Stimulated activated CD8-positive, alpha-beta memory T cell treated with anti-CD3 and anti-CD28 coated beads, Interleukin-15, amount 100 ng/mL, for 1 hour (primary cell): ENCODE data around the gene SDK1.
"Not testable (repeated sequence)": the region's sequence is repeated elsewhere in the genome, so short reads cannot be mapped to it uniquely, and the experiment has no call there.

Experiments used
- DNase-seq: peaks from one replicate; pipeline ENCODE4 v3.0.0-alpha.2; 2020; ENCODE audit warnings: low read depth

Gene SDK1

GRCh38 chr7:3916146-3916545 lies 615.1 kb downstream of the SDK1 start:
- no peak for DNase-seq

GRCh38 chr7:3917436-3917835 lies 616.4 kb downstream of the SDK1 start:
- no peak for DNase-seq

GRCh38 chr7:3918576-3918975 lies 617.5 kb downstream of the SDK1 start:
- no peak for DNase-seq

GRCh38 chr7:3922175-3922635 lies 621.2 kb downstream of the SDK1 start:
- no peak for DNase-seq

GRCh38 chr7:3923307-3923918 lies 622.4 kb downstream of the SDK1 start:
- no peak for DNase-seq

- DNase-seq = no peak
Measured at GRCh38 chr7:3924277-3924676, 623.2 kb downstream of the SDK1 start.

- no peak for DNase-seq
Measured at GRCh38 chr7:3927446-3928110, 626.5 kb downstream of the SDK1 start.

- DNase-seq = no peak
Measured at GRCh38 chr7:3928727-3929515, 627.9 kb downstream of the SDK1 start.

GRCh38 chr7:3931843-3932242 lies 630.8 kb downstream of the SDK1 start:
- DNase-seq = no peak

GRCh38 chr7:3937146-3937545 lies 636.1 kb downstream of the SDK1 start:
- no peak for DNase-seq

- no peak for DNase-seq
Measured at GRCh38 chr7:3937605-3938004, 636.6 kb downstream of the SDK1 start.

GRCh38 chr7:3941706-3942105 lies 640.7 kb downstream of the SDK1 start:
- not testable (repeated sequence) for DNase-seq

GRCh38 chr7:3942276-3942675 lies 641.2 kb downstream of the SDK1 start:
- no peak for DNase-seq

GRCh38 chr7:3942816-3943745 lies 642.0 kb downstream of the SDK1 start:
- DNase-seq = no peak

GRCh38 chr7:3943779-3944520 lies 642.9 kb downstream of the SDK1 start:
- no peak for DNase-seq

- no peak for DNase-seq
Measured at GRCh38 chr7:3949242-3949640, 648.2 kb downstream of the SDK1 start.

GRCh38 chr7:3950249-3950648 lies 649.2 kb downstream of the SDK1 start:
- no peak for DNase-seq

- no peak for DNase-seq
Measured at GRCh38 chr7:3951316-3952055, 650.4 kb downstream of the SDK1 start.

GRCh38 chr7:3953133-3953532 lies 652.1 kb downstream of the SDK1 start:
- no peak for DNase-seq

GRCh38 chr7:3953946-3954345 lies 652.9 kb downstream of the SDK1 start:
- DNase-seq = no peak

GRCh38 chr7:3955026-3955425 lies 654.0 kb downstream of the SDK1 start:
- DNase-seq = no peak
